Bone marrow (tissue), 2 donors: Measurements from ENCODE around the gene SULT1E1.
"Not testable (repeated sequence)": the region's sequence is repeated elsewhere in the genome, so short reads cannot be mapped to it uniquely, and the experiment has no call there.

Experiments
- DNase-seq, 2 donors: peaks; one replicate each; lab custom pipeline; 2025; lab: John Stamatoyannopoulos, UW

Gene SULT1E1

GRCh38 chr4:69843301-69843700 lies 16.6 kb downstream of the SULT1E1 start:
- no peak for DNase-seq

DNA sequence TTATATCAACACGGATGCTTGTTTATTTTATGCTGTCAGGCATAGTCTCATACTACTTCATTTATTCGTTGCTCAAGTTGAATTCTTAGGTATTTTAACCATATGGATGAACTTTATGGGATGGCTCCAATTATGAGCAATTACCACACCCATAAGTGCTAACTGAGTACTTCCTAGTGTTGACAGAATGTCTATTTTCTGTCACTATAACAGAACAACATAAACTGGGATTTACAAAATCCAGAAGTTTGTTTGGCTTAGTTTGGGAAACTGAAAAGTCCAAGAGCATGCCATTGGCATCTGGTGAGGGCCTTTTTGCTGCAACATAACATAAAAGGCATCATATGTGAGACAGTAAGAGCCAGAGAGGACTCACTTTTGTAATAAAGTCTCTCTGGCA lies 21.0 kb downstream of the SULT1E1 start:
- DNase-seq, result no peak

DNA sequence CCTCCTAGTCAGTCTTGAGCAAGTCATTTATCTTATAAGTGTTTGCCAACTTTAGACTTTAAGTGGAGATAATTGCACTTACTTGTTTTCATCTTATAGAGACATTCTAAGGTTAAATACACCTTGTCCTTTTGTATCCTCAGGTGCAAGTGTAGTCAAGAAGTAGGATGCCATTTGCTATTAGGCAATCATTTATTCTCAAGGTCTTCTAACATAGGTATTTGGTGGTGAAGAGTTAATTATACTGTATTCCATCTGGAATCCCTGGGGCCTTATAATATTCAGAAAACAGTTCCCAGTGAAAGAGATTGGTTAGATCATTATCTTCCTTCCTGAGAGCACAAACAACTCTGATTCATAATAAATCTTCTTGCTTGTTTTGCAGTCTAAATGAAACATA lies 23.7 kb downstream of the SULT1E1 start:
- no peak for DNase-seq

DNA sequence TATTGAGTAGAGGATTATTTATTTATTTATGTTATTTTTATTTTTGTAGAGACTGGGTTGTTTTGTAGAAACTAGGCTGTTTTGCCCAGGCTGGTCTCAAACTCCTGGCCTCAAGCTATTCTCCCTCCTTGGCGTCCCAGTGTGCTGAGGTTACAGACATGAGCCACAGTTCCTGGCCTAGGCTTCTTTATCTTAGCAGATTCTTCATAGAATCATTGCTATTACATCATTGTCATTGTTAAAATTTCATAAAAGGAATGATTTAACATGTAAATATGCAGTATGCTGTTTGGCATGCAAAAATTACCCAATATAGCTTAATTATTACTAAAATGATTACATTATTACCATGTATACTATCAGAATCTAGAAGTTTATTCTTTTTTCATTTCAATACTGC lies 24.2 kb downstream of the SULT1E1 start:
- DNase-seq, result no peak

DNA sequence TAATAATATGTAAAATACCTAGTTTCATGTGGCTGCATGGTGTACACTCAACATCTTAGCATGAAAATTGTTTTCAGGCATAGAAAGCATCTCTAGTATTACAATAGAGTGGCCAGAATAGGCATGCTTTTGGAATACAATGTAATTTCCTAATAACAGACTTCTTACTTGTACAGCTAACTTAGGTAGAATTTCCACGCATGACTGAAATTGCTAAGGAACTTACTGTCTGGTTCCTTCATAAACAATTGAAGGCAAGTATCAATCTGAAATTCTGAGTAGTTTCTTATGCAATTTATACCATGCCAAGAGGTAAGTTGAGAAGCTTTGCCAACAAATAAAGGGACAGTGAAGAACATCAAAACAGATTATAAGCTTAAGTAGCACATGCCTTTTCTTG lies 26.7 kb downstream of the SULT1E1 start:
- no peak for DNase-seq

- DNase-seq, result no peak
Measured at GRCh38 chr4:69832326-69833030, 27.5 kb downstream of the SULT1E1 start.

DNA sequence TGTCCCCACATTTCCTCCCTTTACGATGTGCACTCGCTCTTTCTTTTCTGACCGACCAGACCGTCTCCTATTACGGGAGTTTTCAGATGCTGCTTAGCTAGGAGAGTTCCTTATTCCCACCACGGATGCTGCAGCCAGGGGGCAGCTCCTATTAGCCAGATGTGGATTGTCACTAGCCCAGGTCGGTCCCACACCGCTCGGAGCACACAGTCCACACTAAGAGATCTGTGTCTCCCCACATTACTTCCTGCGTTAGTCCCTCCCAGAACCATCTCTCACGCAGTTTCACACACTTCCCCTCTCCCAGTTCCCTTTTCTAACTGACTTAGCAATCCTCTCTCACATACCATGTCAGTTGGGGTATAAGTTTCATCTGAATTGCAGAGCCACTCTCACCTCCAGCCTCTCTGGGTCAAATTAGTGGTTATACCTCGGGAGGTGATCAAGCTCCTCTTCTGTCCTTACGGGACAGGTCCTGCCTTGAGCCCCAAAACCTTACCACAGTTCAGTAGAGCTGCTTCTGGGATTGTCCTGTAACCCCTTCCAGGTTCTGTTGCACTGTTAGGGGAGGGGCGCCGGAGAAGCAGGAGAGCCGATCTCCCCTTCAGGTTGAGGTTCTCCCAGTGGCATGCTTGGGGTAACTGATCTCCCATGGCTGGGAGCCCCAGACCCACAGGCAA lies 28.2 kb downstream of the SULT1E1 start:
- peak; percentile 27 to 95 for DNase-seq

GRCh38 chr4:69831270-69831627 lies 28.7 kb downstream of the SULT1E1 start:
- DNase-seq, result no peak

GRCh38 chr4:69830560-69831269 lies 29.2 kb downstream of the SULT1E1 start:
- peak in 1 of 2 donors; percentile 6 for DNase-seq

DNA sequence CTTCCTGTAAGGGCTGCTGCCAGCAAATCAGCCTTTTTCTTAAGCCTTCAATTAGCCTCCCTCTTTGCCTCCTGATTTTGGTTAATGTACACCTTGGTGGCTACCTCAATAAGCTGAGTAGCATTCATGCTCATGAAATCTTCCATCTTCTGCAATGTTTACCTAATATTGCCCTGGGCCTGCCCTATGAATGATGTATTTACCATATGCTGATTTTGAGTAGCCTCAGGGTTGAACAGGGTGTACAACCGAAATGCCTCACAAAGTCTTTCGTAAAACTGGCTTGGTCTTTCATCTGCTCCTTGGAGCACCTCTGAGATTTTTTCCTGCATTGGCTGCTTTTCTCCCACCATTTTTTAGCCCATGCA lies 29.8 kb downstream of the SULT1E1 start:
- no peak for DNase-seq

DNA sequence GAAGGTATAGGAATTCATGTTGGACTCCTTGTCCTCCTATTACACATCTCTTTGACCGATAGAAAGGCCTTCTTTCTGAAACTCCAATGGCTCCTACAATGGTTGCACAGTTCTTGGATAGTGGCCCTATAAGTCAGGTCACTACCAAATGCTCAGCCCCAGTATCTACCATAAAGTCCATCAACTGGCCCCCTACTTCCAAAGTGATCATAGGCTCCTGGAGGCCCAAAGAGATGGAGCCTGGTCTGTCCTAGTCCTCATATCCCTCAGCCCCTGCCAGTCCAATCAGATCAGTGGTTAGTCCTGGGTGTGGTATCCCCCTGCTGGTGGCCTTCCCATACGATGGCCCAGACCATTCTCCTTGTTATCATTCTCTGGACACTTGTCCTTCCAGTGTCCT lies 30.3 kb downstream of the SULT1E1 start:
- DNase-seq, result no peak

DNA sequence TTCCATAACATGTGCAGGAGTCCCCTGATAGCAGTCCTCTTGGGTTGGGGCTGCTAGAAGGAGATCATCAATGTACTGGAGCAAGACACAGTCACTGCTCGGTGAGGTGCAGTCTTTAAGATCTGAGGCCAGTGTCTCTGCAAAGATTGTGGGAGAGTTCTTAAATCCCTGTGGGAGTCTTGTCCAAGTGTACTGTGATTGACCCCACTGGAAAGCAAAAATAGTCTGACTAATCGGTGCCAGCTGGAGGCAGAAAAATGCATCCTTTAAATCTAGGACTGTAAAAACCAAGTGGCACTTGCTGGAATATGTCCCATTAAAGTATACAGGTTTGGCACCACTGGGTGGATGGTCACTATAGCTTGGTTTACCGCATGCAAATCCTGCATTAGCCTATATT lies 31.1 kb downstream of the SULT1E1 start:
- DNase-seq, result no peak

- not testable (repeated sequence) for DNase-seq
Measured at GRCh38 chr4:69825056-69825455, 34.9 kb downstream of the SULT1E1 start.

DNA sequence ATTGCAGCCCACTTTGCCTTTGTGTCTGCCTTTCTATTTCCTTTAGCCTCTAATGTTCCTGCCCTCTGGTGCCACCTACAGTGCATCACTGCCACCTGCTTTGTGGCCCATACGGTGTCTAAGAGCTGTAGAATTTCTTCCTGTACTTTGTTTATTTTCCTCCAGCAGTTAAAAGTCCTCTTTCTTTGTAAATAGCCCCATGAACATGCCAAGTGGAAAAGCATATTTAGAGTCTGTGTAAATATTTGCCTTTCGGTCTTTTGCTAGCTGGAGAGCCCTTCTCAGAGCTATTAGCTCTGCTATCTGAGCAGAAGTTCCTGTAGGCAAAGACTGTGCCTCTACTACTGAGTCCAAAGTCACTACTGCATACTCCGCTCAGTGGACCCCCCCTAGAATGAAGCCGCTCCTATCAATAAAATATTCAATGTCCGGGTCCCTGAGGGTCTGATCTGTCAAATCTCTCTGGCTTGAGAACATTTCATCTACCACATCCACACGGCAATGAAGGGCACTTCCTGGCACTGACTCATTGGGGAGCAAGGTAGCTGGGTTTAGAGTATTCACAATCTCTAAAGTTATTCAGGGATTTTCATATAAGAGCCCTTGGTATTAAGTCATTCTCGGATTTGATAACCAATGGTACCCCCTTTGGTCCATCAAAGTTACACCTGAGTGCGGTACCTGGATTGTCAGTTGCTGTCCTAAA lies 36.3 kb downstream of the SULT1E1 start:
- peak in 1 of 2 donors; percentile 56 for DNase-seq

- no peak for DNase-seq
Measured at GRCh38 chr4:69823048-69823447, 36.9 kb downstream of the SULT1E1 start.

DNA sequence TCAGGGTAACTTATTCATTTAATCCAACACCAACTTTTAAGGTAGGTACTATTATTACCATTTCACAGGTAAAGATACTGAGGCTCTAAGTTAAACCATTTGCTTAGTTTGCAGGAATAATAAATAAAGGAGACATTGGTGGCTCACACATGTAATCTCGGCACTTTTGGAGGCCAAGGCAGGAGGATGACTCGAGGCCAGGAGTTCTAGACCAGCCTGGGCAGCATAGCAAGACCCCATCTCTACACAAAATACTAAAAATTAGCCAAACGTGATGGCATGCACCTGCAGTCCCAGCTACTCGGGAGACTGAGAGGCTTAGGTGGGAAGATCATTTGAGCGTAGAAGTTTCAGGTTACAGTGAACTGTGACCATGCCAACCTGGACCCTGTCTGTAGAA lies 37.7 kb downstream of the SULT1E1 start:
- DNase-seq, result no peak

GRCh38 chr4:69818060-69818639 lies 41.8 kb downstream of the SULT1E1 start:
- no peak for DNase-seq

GRCh38 chr4:69816236-69816635 lies 43.7 kb downstream of the SULT1E1 start:
- DNase-seq, result no peak

- no peak for DNase-seq
Measured at GRCh38 chr4:69813628-69814027, 46.3 kb downstream of the SULT1E1 start.

DNA sequence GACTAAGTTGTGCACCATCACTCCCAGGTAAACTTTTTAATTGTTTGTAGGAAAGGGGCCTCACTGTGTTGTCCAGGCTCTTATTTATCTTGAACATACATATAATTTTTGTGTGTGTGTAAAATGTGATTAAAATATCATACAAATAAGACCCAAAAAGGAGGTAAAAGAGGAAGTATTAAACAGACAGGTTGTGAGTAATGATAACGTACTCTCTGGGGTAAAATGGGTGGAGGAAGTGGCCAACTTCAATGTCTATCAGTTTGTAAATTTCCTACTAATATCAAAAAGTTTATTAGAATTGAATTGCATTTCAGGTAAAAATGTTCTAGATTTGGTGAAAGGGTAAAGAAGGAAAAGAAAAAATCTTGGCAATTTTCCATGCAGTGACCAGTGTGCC lies 48.8 kb downstream of the SULT1E1 start:
- peak in 1 of 2 donors; percentile 32 for DNase-seq

DNA sequence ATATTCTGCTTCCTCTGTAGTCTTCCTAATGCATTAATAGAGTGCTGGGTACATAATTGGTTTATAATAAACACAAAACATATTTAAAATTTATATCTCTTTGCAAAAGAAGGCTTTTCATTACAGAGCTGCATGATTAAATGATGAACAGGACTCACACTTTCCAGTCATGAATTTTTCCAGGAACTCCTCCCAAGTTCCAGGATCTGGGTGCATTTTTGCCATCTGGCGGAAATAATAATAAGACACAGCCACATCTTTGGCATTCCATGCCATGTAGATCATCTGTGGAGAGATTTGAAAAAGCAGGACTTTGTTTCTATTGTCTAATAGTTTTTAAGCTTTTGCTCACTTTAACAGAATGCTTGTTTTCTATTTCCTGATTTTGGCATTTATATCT lies 59.3 kb downstream of the SULT1E1 start:
- no peak for DNase-seq

DNA sequence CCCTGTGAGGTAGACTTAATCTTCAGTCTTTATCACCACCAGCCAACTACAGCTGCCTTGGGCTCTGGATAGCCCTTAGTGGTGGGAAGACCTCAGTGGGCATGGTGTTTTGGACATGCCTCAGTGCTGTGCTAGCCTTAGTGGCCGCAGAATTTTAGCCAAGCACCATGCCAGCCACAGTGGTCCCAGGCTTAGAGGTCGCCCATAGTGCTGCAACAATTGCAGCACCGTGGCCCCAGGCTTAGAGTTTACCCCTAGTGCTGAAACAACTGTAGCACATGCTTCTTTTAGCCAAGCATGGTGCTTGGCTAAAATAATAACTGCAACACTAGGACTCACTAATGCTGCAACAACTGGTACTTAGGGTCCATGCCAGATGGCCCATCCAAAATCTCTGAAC lies 60.6 kb downstream of the SULT1E1 start:
- DNase-seq, result no peak
